ENCODE data around the gene STAC3. TPM values are rescaled to one million over a fixed set of nuclear protein-coding genes. Genes with fewer than 3 reads are reported as not detected.
A peak's percentile ranks its signal among the peaks of the same experiment; 100 is the strongest.

The STAC3 gene
- total and polyA plus RNA-seq, 9 of the 15 experiments (the other 6 are each of a cell fraction or from before 2014, with no cell fraction given), result 0.45 to 6.4 (median 3.3) TPM

DNA sequence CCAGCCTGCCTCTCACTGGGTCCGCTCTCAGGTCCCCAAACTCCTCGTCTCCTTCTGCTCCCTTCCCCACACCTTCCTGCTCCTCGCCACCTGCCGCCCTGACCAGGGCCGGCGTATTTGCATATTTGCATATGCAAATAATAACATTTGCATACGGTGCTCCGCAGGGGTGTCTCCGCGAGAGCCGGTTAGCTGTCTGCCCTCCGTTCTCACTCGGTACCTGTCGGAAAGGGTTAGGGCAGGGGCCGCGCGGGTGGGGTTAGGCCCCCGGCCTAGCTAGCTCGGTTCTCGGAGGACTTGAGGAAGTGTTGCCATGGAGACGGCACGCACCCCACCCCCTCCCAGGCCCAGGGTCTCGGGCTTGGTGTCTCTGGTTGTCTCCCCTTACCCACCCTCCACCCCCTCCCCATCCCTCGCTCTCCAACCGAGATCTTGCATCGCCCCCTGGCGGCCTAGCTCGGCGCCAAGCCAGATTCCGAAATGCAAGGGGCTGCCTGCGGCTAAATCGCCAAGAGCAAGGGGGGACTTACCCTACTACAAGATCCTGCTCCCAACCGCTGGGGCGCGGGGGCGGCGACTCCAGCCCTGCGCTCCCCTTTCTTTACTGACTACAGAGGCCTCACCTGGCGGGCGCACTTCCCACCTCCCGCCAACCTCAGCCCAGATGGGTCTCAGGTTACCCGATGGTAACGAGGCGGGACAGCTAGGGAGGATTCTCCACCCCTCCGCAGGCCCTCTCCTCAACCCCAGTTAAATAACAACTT is 8.1 kb downstream of the STAC3 start (continued):
- TF ChIP-seq, protein P1, sequence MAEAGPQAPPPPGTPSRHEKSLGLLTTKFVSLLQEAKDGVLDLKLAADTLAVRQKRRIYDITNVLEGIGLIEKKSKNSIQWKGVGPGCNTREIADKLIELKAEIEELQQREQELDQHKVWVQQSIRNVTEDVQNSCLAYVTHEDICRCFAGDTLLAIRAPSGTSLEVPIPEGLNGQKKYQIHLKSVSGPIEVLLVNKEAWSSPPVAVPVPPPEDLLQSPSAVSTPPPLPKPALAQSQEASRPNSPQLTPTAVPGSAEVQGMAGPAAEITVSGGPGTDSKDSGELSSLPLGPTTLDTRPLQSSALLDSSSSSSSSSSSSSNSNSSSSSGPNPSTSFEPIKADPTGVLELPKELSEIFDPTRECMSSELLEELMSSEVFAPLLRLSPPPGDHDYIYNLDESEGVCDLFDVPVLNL (CRISPR knock-in tag; IDR thresholded peaks at IDR 0.05; ENCODE audit: low read depth), result no peak
- TF ChIP-seq HDAC1 (IDR thresholded peaks at IDR 0.05) (no peak; a peak in 1 of 4 replicates), TCF7 (IDR thresholded peaks at IDR 0.05; ENCODE audit: borderline replicate concordance) (no peak), RBM22 (IDR thresholded peaks at IDR 0.05; ENCODE audit: low read depth, low read length, poor library complexity, severe bottlenecking) (peak; percentile 3), ZNF174 (CRISPR knock-in tag; IDR thresholded peaks at IDR 0.05) (no peak), SIN3A (IDR thresholded peaks at IDR 0.05; ENCODE audit: borderline replicate concordance in 2 of 2, control insufficient read depth in 1 of 2, low read depth in 2 of 2, low read length in 2 of 2) (0 out of 4 replicates have a peak, but pooled peaks have one; percentile 23 to 51), PCBP1 (IDR thresholded peaks at IDR 0.05; ENCODE audit: low read depth, low read length, poor library complexity, severe bottlenecking) (peak; percentile 82), NRF1 (conservative IDR thresholded peaks at IDR 0.05 in 1 of 2, IDR thresholded peaks at IDR 0.05 in 1 of 2) (peak; percentile 18 to 34; a peak in 1 of 4 replicates), YBX1 (IDR thresholded peaks at IDR 0.05) (no peak; the same call in 1 of the 2 replicates), ZNF143 (CRISPR knock-in tag; IDR thresholded peaks at IDR 0.05) (peak; percentile 22; the same call in 1 of the 2 replicates), ZKSCAN1 (IDR thresholded peaks at IDR 0.05; ENCODE audit: low read depth, low read length) (no peak), SMAD3 (CRISPR knock-in tag; conservative IDR thresholded peaks at IDR 0.05) (no peak), PHTF2 (CRISPR knock-in tag; IDR thresholded peaks at IDR 0.05) (no peak), DPF2 (IDR thresholded peaks at IDR 0.05) (no peak), NCOA6 (IDR thresholded peaks at IDR 0.05) (no peak), SP2 (IDR thresholded peaks at IDR 0.05; ENCODE audit: extremely low read depth, low read depth, low read length, poor library complexity, severe bottlenecking) (no peak)
- TF ChIP-seq, protein P2, sequence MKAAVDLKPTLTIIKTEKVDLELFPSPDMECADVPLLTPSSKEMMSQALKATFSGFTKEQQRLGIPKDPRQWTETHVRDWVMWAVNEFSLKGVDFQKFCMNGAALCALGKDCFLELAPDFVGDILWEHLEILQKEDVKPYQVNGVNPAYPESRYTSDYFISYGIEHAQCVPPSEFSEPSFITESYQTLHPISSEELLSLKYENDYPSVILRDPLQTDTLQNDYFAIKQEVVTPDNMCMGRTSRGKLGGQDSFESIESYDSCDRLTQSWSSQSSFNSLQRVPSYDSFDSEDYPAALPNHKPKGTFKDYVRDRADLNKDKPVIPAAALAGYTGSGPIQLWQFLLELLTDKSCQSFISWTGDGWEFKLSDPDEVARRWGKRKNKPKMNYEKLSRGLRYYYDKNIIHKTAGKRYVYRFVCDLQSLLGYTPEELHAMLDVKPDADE (conservative IDR thresholded peaks at IDR 0.05; ENCODE audit: control insufficient read depth, low read depth, low read length), result 0 out of 2 replicates have a peak, but pooled peaks have one; percentile 30
- TF ChIP-seq, protein P3, sequence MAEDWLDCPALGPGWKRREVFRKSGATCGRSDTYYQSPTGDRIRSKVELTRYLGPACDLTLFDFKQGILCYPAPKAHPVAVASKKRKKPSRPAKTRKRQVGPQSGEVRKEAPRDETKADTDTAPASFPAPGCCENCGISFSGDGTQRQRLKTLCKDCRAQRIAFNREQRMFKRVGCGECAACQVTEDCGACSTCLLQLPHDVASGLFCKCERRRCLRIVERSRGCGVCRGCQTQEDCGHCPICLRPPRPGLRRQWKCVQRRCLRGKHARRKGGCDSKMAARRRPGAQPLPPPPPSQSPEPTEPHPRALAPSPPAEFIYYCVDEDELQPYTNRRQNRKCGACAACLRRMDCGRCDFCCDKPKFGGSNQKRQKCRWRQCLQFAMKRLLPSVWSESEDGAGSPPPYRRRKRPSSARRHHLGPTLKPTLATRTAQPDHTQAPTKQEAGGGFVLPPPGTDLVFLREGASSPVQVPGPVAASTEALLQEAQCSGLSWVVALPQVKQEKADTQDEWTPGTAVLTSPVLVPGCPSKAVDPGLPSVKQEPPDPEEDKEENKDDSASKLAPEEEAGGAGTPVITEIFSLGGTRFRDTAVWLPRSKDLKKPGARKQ (CRISPR knock-in tag; IDR thresholded peaks at IDR 0.05), result no peak
- TF ChIP-seq, protein P4, sequence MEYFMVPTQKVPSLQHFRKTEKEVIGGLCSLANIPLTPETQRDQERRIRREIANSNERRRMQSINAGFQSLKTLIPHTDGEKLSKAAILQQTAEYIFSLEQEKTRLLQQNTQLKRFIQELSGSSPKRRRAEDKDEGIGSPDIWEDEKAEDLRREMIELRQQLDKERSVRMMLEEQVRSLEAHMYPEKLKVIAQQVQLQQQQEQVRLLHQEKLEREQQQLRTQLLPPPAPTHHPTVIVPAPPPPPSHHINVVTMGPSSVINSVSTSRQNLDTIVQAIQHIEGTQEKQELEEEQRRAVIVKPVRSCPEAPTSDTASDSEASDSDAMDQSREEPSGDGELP (CRISPR knock-in tag; IDR thresholded peaks at IDR 0.05; ENCODE audit: borderline replicate concordance), result peak; percentile 44
